ENCODE measurements around the gene AUTS2. TPM values are rescaled to one million over a fixed set of nuclear protein-coding genes. Genes with fewer than 3 reads are reported as not detected.

AUTS2 gene
- total and polyA plus RNA-seq, 2 experiments from 2014 or later = 32.0 to 91.0 TPM

DNA sequence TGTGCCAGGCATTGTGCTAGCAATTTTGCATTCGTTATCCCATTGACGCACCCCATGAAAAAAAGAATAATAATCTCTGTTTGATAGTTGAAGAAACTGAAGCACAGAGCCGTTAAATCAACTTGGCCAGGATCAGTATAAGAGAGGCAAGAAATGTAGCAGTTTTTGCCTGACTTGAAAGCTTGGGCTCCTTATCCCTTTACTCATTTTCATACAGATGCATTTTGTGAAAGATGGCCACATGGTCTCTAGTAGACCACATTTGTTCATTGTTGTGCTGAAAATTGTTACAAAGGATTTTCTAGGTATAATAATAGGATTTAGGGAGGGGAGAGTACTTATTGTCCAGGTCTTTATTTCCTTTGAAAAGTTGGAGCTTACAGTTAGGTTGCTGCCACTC lies 14.7 kb downstream of the AUTS2 start (continued):
- TF ChIP-seq ZNF462 (CRISPR knock-in tag; IDR thresholded peaks at IDR 0.05) = no peak

DNA sequence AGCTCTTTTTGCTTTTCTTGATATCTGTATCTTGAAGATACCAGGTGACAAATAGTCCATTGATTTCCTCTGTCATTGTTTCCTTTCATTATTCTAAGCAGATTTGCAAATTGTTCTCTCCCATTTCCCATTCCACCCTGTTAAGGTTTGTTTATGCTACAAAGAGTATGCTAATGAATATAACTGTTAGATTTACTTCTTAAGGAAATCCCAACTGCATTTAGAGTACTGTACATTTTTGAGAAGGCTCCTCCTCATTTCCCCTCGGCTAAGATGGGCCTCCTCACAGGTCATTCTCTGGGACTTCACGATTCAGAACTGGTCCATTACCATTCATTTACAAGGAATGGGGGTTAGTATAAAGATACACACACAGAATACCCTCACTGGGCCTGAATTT lies 15.6 kb downstream of the AUTS2 start:
- TF ChIP-seq EZH2phosphoT487 (IDR thresholded peaks at IDR 0.05; ENCODE audit: unreplicated experiment) (no peak), NANOG (IDR thresholded peaks at IDR 0.05; ENCODE audit: borderline replicate concordance) (no peak), ZNF331 (CRISPR knock-in tag; IDR thresholded peaks at IDR 0.05; ENCODE audit: low read depth) (no peak), ETS1 (IDR thresholded peaks at IDR 0.05) (no peak), POLR2AphosphoS5 (IDR thresholded peaks at IDR 0.05; ENCODE audit: low read depth) (no peak), ZNF114 (CRISPR knock-in tag; IDR thresholded peaks at IDR 0.05) (no peak), ZNF462 (CRISPR knock-in tag; IDR thresholded peaks at IDR 0.05) (no peak), JUNB (IDR thresholded peaks at IDR 0.05; ENCODE audit: unreplicated experiment) (no peak), EZH2 (IDR thresholded peaks at IDR 0.05; ENCODE audit: low read depth, unreplicated experiment) (no peak)
- Mint-ChIP-seq H3K27ac (no peak overlapping the region), H3K4me1 (peaks cover 55% of the 10 kb centered on the region), H3K27me3 (ENCODE audit: insufficient read depth, low read depth, poor library complexity) (peaks cover 70% of the 10 kb centered on the region), H3K9me3 (no peaks in the 10 kb centered on the region), H3K4me3 (no peak overlapping the region), H3K36me3 (ENCODE audit: low read depth) (no peaks in the 10 kb centered on the region)
- H3K9me2 ChIP-seq (ENCODE audit: insufficient read depth) = no peaks in the 10 kb centered on the region
- no peak overlapping the region for H3K4me3 ChIP-seq
- no peak overlapping the region for H3K4me2 ChIP-seq
- peaks cover 8% of the 10 kb centered on the region; the same call in 1 of the 2 replicates for H3K79me2 ChIP-seq (replicated peaks; ENCODE audit: insufficient read depth)
- no peak overlapping the region for H3K27ac ChIP-seq (ENCODE audit: low read depth)
- no peaks in the 10 kb centered on the region for H3F3A ChIP-seq (replicated peaks; ENCODE audit: low read depth)
- H4K20me1 ChIP-seq (replicated peaks; ENCODE audit: insufficient read depth) = peaks cover 74% of the 10 kb centered on the region
- DNase-seq (ENCODE audit: low spot score) = no peak
- H3K4me1 ChIP-seq (ENCODE audit: insufficient read depth) = peaks cover 49% of the 10 kb centered on the region
- no peak overlapping the region for H2AFZ ChIP-seq
- no peak for ATAC-seq
- H3K27me3 ChIP-seq (ENCODE audit: insufficient read depth) = peaks cover 99% of the 10 kb centered on the region
- H3K36me3 ChIP-seq (ENCODE audit: insufficient read depth) = no peaks in the 10 kb centered on the region

Data from GM23338 (cell line).